ENCODE measurements around the gene DRAP1.

The DRAP1 gene

GRCh38 chr11:65968600-65969482 is 49.6 kb downstream of the DRAP1 start:
- Histone ChIP-seq H3K27me3 (ENCODE audit: control insufficient read depth, insufficient read depth, low read length) (no peaks in the 10 kb centered on the region), H3K36me3 (ENCODE audit: control insufficient read depth, insufficient read depth, low read length) (peaks cover 45% of the 10 kb centered on the region), H3K27ac (ENCODE audit: low read depth, low read length) (no peak overlapping the region), H3K9ac (ENCODE audit: low read length) (no peak overlapping the region), H3K4me1 (ENCODE audit: control insufficient read depth, insufficient read depth, low read length) (peaks cover 1% of the 10 kb centered on the region), H3K4me3 (ENCODE audit: low read length) (no peak overlapping the region)

Measured in rectal smooth muscle tissue (tissue), 1 donor.